Non-pigmented ciliary epithelial cell (primary cell): ENCODE results near the gene HGFAC.
"Not testable (repeated sequence)": the region's sequence is repeated elsewhere in the genome, so short reads cannot be mapped to it uniquely, and the experiment has no call there.

ENCODE experiments used
- DNase-seq: peaks from one replicate; pipeline ENCODE4 v3.0.0-alpha.2; 2010; ENCODE audit warnings: low read depth

HGFAC gene

GRCh38 chr4:3442959-3443749 lies 1.4 kb downstream of the HGFAC start:
- no peak for DNase-seq

GRCh38 chr4:3443750-3444309 lies 2.1 kb downstream of the HGFAC start:
- DNase-seq = no peak

- no peak for DNase-seq
Measured at GRCh38 chr4:3444351-3445110, 2.8 kb downstream of the HGFAC start.

- DNase-seq = no peak
Measured at GRCh38 chr4:3445111-3445820, 3.5 kb downstream of the HGFAC start.

GRCh38 chr4:3445829-3446545 lies 4.2 kb downstream of the HGFAC start:
- no peak for DNase-seq

GRCh38 chr4:3446631-3447320 lies 5.0 kb downstream of the HGFAC start:
- DNase-seq = no peak

GRCh38 chr4:3447431-3448395 lies 5.9 kb downstream of the HGFAC start:
- DNase-seq = no peak

GRCh38 chr4:3449047-3449573 lies 7.3 kb downstream of the HGFAC start:
- DNase-seq = no peak

GRCh38 chr4:3449574-3450534 lies 8.1 kb downstream of the HGFAC start:
- DNase-seq = no peak

- no peak for DNase-seq
Measured at GRCh38 chr4:3450643-3451042, 8.9 kb downstream of the HGFAC start.

GRCh38 chr4:3451956-3452355 lies 10.2 kb downstream of the HGFAC start:
- DNase-seq = peak; percentile 24

GRCh38 chr4:3452376-3452775 lies 10.6 kb downstream of the HGFAC start:
- no peak for DNase-seq

- DNase-seq = not testable (repeated sequence)
Measured at GRCh38 chr4:3455596-3455995, 13.8 kb downstream of the HGFAC start.

GRCh38 chr4:3458371-3458770 lies 16.6 kb downstream of the HGFAC start:
- no peak for DNase-seq

GRCh38 chr4:3459156-3459555 lies 17.4 kb downstream of the HGFAC start:
- DNase-seq = not testable (repeated sequence)

- no peak for DNase-seq
Measured at GRCh38 chr4:3460926-3461325, 19.2 kb downstream of the HGFAC start.

GRCh38 chr4:3461515-3462291 lies 19.9 kb downstream of the HGFAC start:
- no peak for DNase-seq

GRCh38 chr4:3462321-3462789 lies 20.6 kb downstream of the HGFAC start:
- DNase-seq = no peak
